Kidney epithelial cell (primary cell): Measurements from ENCODE around the gene AP4S1. TPM values are rescaled to one million over a fixed set of nuclear protein-coding genes. Genes with fewer than 3 reads are reported as not detected.

Experiments used
- DNase-seq: peaks from one replicate; pipeline ENCODE4 v3.0.0-alpha.2; 2010; ENCODE audit warnings: low read depth
- H3K27me3 ChIP-seq: 2 replicates; pipeline ENCODE4 v1.6.0; 2011; ENCODE audit warnings: low read length; ENCODE audit not compliant: control insufficient read depth, insufficient read depth
- H3K36me3 ChIP-seq: 2 replicates; pipeline ENCODE4 v1.5.1; 2011; ENCODE audit warnings: low read length; ENCODE audit not compliant: control insufficient read depth, insufficient read depth
- H3K4me3 ChIP-seq: 2 replicates; pipeline ENCODE4 v1.5.1; 2011; ENCODE audit warnings: low read depth, mild to moderate bottlenecking, control low read depth, low read length
- CTCF ChIP-seq: IDR thresholded peaks from 2 replicates; pipeline ENCODE4 v1.5.1; 2011; ENCODE audit warnings: mild to moderate bottlenecking, moderate library complexity, low read length, control low read depth, inconsistent platforms; ENCODE audit not compliant: insufficient read depth, poor library complexity, severe bottlenecking
- total RNA-seq: library from RNA; depleted of rRNA; stranded (reverse); fragments of >200 nt; gene quantifications from 2 replicates; pipeline ENCODE4 v1.2.3, GENCODE V29; 2015

Gene AP4S1
- total RNA-seq, 1 donor from 2014 or later = 16.0 TPM

GRCh38 chr14:31009836-31010574 lies 15.4 kb upstream of the AP4S1 start:
- TF ChIP-seq CTCF = no peak
- no peak for DNase-seq
- Histone ChIP-seq H3K4me3 (no peak overlapping the region), H3K27me3 (no peaks in the 10 kb centered on the region), H3K36me3 (no peaks in the 10 kb centered on the region)

DNA sequence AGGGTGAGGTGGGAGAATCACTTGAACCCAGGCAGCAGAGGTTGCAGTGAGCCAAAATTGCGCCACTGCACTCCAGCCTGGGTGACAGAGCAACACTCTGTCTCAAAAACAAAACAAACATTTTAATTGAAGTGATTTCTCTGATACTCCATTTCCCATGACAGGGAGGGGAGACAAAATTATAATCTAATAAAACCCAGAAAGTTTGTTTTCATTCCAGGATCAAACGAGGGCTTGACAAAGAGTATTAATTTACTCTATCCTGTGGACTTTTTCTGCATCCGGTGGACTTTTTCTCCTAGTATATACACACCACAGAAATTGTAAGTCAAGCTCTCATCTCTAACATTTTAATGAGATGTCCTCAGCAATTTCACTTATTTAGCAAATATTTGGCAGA lies 14.5 kb upstream of the AP4S1 start:
- no peaks in the 10 kb centered on the region for H3K36me3 ChIP-seq
- no peak for DNase-seq
- no peak for TF ChIP-seq CTCF
- no peaks in the 10 kb centered on the region for H3K27me3 ChIP-seq
- H3K4me3 ChIP-seq = no peak overlapping the region

DNA sequence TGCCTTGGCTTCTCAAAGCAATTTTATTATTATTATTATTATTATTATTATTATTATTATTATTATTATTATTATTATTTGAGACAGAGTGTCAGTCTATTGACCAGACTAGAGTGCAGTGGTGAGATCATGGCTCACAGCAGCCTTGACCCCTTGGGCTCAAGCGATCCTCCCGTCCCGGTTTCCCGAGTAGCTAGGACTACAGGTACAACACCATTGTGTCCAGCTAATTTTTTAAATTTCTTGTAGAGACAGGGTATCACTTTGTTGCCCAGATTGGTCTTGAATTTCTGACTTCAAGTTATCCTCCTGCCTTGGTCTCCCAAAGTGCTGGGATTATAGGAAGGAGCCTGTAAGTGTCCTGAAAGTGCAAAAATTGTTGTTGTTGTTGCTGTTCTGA lies 11.6 kb upstream of the AP4S1 start:
- DNase-seq = no peak
- Histone ChIP-seq H3K36me3 (no peaks in the 10 kb centered on the region), H3K4me3 (no peak overlapping the region), H3K27me3 (no peaks in the 10 kb centered on the region)
- TF ChIP-seq CTCF = no peak

DNA sequence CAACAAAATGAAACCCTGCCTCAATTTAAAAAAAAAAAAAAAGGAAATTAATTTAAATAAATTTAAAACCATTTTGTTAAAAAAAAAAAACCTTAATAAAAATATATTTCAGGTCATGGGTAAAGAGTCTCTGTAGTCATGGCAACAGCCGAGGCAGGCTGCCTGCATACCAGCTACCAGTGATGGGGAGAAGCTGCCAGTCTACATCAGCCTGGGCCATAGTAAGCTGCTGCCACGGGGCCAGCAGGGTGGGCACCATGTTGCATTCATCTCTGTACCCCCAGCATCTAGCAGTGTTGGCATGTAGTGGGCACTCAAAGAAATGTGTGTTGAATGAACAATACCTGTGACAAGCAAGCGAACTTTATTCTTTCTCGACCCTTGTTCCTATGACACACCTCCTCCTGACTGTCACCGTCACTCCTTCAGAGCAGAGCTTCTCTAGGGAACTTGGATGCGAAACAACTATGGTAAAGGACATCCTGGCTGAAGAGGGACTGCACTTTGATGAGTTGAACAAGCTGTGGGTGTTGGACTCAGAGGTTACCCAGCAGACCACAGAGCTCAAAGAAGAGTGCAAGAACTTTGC lies 7.3 kb upstream of the AP4S1 start:
- no peak for DNase-seq
- Histone ChIP-seq H3K27me3 (no peaks in the 10 kb centered on the region), H3K4me3 (no peak overlapping the region), H3K36me3 (no peaks in the 10 kb centered on the region)
- TF ChIP-seq CTCF = no peak

DNA sequence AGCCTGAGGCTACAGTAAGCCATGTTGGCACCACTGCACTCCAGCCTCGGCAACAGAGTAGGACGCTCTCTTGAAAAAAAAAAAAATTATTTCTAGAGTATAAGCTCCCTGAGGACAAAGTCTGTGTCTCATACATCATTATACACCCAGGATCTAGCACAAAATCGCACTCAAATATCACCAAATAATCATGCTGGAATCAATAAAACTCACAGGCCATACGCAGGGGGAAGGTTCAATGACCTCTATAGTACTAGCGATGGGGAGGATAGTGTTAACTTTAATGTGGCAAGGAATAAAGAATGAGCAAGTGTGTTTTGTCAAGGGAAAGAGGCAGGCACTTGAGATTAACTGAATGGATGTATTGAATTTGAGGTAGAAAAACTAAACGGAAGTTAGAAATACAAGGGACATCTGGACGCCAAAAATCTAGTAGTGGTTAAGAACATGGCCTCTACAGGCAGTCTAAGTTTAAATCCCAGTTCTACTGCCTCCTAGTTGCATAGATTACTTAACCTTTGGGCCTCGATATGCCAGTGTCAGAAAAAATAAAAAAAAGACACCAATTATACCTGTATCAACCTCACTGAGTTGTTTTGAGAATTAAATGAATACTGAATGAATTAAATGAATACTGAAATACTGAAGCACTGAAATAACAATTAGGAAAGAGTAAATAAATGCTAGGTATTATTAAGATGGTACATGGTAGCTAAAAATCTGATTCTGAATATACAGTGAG lies 4.4 kb upstream of the AP4S1 start:
- H3K27me3 ChIP-seq = no peaks in the 10 kb centered on the region
- no peak overlapping the region for H3K4me3 ChIP-seq
- TF ChIP-seq CTCF = no peak
- H3K36me3 ChIP-seq = no peaks in the 10 kb centered on the region
- no peak for DNase-seq
